ENCODE results near the gene SRRM4. TPM values are rescaled to one million over a fixed set of nuclear protein-coding genes. Genes with fewer than 3 reads are reported as not detected.

Gene SRRM4
- total and polyA plus RNA-seq, 12 donors, result 0.06 to 0.49 (median 0.29) TPM

- 76 to 83% methylated on average over 9 of the region's 9 CpGs for WGBS, 2 donors
- Histone ChIP-seq H3K36me3 (no peaks in the 10 kb centered on the region), H3K27me3 (no peaks in the 10 kb centered on the region), H3K9me3 (no peaks in the 10 kb centered on the region), H3K4me1 (peaks cover 5 to 54% (median 16%) of the 10 kb centered on the region in 9 donors), H3K4me3 (no peak overlapping the region), H3K27ac (no peak overlapping the region)
- intact Hi-C loops (cut with DNase I), result loop anchor here in 3 of 10 donors (2.0 to 10.0 kb wide), 4 partner anchors 51 to 213 kb away; no protein-coding TSS in a partner anchor
- no peak for TF ChIP-seq CTCF (IDR thresholded peaks at IDR 0.05)
- ATAC-seq (no peak), DNase-seq (no peak)
Measured at GRCh38 chr12:119201789-119202543, 220.6 kb downstream of the SRRM4 start.

GRCh38 chr12:119202544-119202943 is 221.2 kb downstream of the SRRM4 start:
- H3K27ac ChIP-seq, result peak overlapping the region in 1 of 10 donors; percentile 83
- no peaks in the 10 kb centered on the region for H3K27me3 ChIP-seq
- H3K4me3 ChIP-seq, result no peak overlapping the region
- H3K9me3 ChIP-seq, result no peaks in the 10 kb centered on the region
- intact Hi-C loops (cut with DNase I), result loop anchor here in 3 of 10 donors (2.0 to 10.0 kb wide), 4 partner anchors 52 to 212 kb away; no protein-coding TSS in a partner anchor
- ATAC-seq (no peak), DNase-seq (no peak)
- 36 to 45% methylated on average over 2 of the region's 2 CpGs for WGBS, 2 donors
- no peak for TF ChIP-seq CTCF (IDR thresholded peaks at IDR 0.05)
- peaks cover 5 to 59% (median 20%) of the 10 kb centered on the region in 9 donors for H3K4me1 ChIP-seq
- H3K36me3 ChIP-seq, result no peaks in the 10 kb centered on the region

- H3K36me3 ChIP-seq, result no peaks in the 10 kb centered on the region
- H3K4me3 ChIP-seq, result no peak overlapping the region
- ATAC-seq (peak; percentile 59 to 80 (median 76)), DNase-seq (peak in 1 of 2 donors; percentile 76)
- H3K27me3 ChIP-seq, result no peaks in the 10 kb centered on the region
- 7 to 13% methylated on average over 2 of the region's 2 CpGs for WGBS, 2 donors
- peak overlapping the region in 9 of 10 donors; percentile 25 to 83 (median 71) for H3K27ac ChIP-seq
- peaks cover 5 to 75% (median 31%) of the 10 kb centered on the region in 9 donors for H3K4me1 ChIP-seq
- TF ChIP-seq CTCF (IDR thresholded peaks at IDR 0.05), result no peak
- intact Hi-C loops (cut with DNase I), result loop anchor here in 4 of 10 donors (2.0 to 10.0 kb wide), 4 partner anchors 15 to 211 kb away; no protein-coding TSS in a partner anchor
- H3K9me3 ChIP-seq, result no peaks in the 10 kb centered on the region
Measured at GRCh38 chr12:119204131-119204530, 222.8 kb downstream of the SRRM4 start.

- ATAC-seq (peak in 3 of 8 donors; percentile 14 to 34 (median 21)), DNase-seq (no peak)
- peaks cover 5 to 79% (median 33%) of the 10 kb centered on the region in 9 donors for H3K4me1 ChIP-seq
- H3K9me3 ChIP-seq, result no peaks in the 10 kb centered on the region
- no peak overlapping the region for H3K4me3 ChIP-seq
- WGBS, 2 donors, result 46 to 48% methylated on average over 7 of the region's 7 CpGs
- intact Hi-C loops (cut with DNase I), result loop anchor here in 4 of 10 donors (2.0 to 10.0 kb wide), 4 partner anchors 16 to 210 kb away; no protein-coding TSS in a partner anchor
- no peak for TF ChIP-seq CTCF (IDR thresholded peaks at IDR 0.05)
- H3K36me3 ChIP-seq, result no peaks in the 10 kb centered on the region
- peak overlapping the region in 9 of 10 donors; percentile 25 to 83 (median 71) for H3K27ac ChIP-seq
- no peaks in the 10 kb centered on the region for H3K27me3 ChIP-seq
Measured at GRCh38 chr12:119204671-119205285, 223.4 kb downstream of the SRRM4 start.

Data from heart right ventricle (tissue), 16 donors.